OCI-LY3 (cell line): ENCODE measurements around the gene MBNL1.

Experiments used
- H2AFZ ChIP-seq: fragments of 200-600, 300-600 bp; shearing (Covaris generic); 2 replicates; pipeline ENCODE4 v1.6.0; 2014; ENCODE audit warnings: antibody characterized with exemption, low read depth, low read length
- H3K27ac ChIP-seq: fragments of 200-600, 300-600 bp; sonication (generic); 2 replicates; pipeline ENCODE4 v1.5.1; 2014; ENCODE audit warnings: mild to moderate bottlenecking, low read length, moderate library complexity, mixed read lengths
- H3K27me3 ChIP-seq: fragments of 200-600, 300-600 bp; sonication (generic); 2 replicates; pipeline ENCODE4 v1.6.1; 2014; ENCODE audit warnings: low read depth, low read length, mixed read lengths
- H3K36me3 ChIP-seq: fragments of 200-600, 300-600 bp; sonication (generic); replicated peaks from 2 replicates; pipeline ENCODE3; 2014; ENCODE audit warnings: low read depth, low read length, mixed read lengths
- H3K4me1 ChIP-seq: fragments of 300-600, 200-600 bp; sonication (generic); 2 replicates; pipeline ENCODE4 v1.6.1; 2014; ENCODE audit warnings: low read length, mixed read lengths
- H3K4me2 ChIP-seq: fragments of 200-600, 300-600 bp; sonication (generic); 2 replicates; pipeline ENCODE4 v1.6.1; 2014; ENCODE audit warnings: low read length, mixed read lengths
- H3K4me3 ChIP-seq: fragments of 300-600, 200-600 bp; sonication (generic); 2 replicates; pipeline ENCODE4 v1.5.1; 2014; ENCODE audit warnings: antibody characterized with exemption, mild to moderate bottlenecking, low read length, moderate library complexity
- H3K79me2 ChIP-seq: fragments of 300-600, 200-600 bp; shearing (Covaris generic); 2 replicates; pipeline ENCODE4 v1.6.1; 2014; ENCODE audit warnings: mild to moderate bottlenecking, low read length, mixed read lengths
- H3K9ac ChIP-seq: fragments of 300-600, 200-600 bp; shearing (Covaris generic); 2 replicates; pipeline ENCODE4 v1.6.0; 2014; ENCODE audit warnings: mild to moderate bottlenecking, low read length, moderate library complexity
- H3K9me3 ChIP-seq: fragments of 200-600, 300-600 bp; shearing (Covaris generic); 2 replicates; pipeline ENCODE4 v1.6.1; 2014; ENCODE audit warnings: low read length, mixed read lengths; ENCODE audit not compliant: insufficient read depth
- H4K20me1 ChIP-seq: fragments of 200-600, 300-600 bp; sonication (generic); 2 replicates; pipeline ENCODE4 v1.6.1; 2016; ENCODE audit warnings: low read length, mixed read lengths; ENCODE audit not compliant: insufficient read depth
- CTCF ChIP-seq: fragments of 200-600, 300-600 bp; sonication (generic); IDR thresholded peaks from 2 replicates; pipeline ENCODE4 v1.5.1; 2014; ENCODE audit warnings: antibody characterized with exemption, low read length, low read depth
- EZH2phosphoT487 ChIP-seq: fragments of 200-600 bp; shearing (Covaris generic); IDR thresholded peaks from 2 replicates; pipeline ENCODE4 v1.6.1; 2018; ENCODE audit warnings: antibody characterized with exemption, mixed run types, low read depth

Gene MBNL1

GRCh38 chr3:152313914-152314313, 45.2 kb downstream of the MBNL1 start:
- H3K4me1 ChIP-seq: peaks cover 6% of the 10 kb centered on the region
- no peak overlapping the region for H2AFZ ChIP-seq
- H3K27me3 ChIP-seq: no peaks in the 10 kb centered on the region
- no peak overlapping the region for H3K9ac ChIP-seq
- H3K4me3 ChIP-seq: no peak overlapping the region
- H3K4me2 ChIP-seq: no peak overlapping the region
- H4K20me1 ChIP-seq: peaks cover 80% of the 10 kb centered on the region
- H3K36me3 ChIP-seq: peaks cover 7% of the 10 kb centered on the region
- TF ChIP-seq CTCF: no peak
- TF ChIP-seq EZH2phosphoT487: no peak
- peaks cover 93% of the 10 kb centered on the region for H3K79me2 ChIP-seq
- H3K9me3 ChIP-seq: no peaks in the 10 kb centered on the region
- H3K27ac ChIP-seq: no peak overlapping the region

GRCh38 chr3:152314677-152315353, 46.1 kb downstream of the MBNL1 start:
- TF ChIP-seq CTCF (no peak), EZH2phosphoT487 (no peak)
- H3K79me2 ChIP-seq: peaks cover 93% of the 10 kb centered on the region
- peaks cover 81% of the 10 kb centered on the region for H4K20me1 ChIP-seq
- H3K4me2 ChIP-seq: no peak overlapping the region
- H3K4me3 ChIP-seq: no peak overlapping the region
- peaks cover 10% of the 10 kb centered on the region for H3K4me1 ChIP-seq
- H3K36me3 ChIP-seq: peaks cover 7% of the 10 kb centered on the region
- no peaks in the 10 kb centered on the region for H3K27me3 ChIP-seq
- no peak overlapping the region for H2AFZ ChIP-seq
- H3K9ac ChIP-seq: no peak overlapping the region
- no peaks in the 10 kb centered on the region for H3K9me3 ChIP-seq
- H3K27ac ChIP-seq: no peak overlapping the region

GRCh38 chr3:152315623-152316022, 46.9 kb downstream of the MBNL1 start:
- no peak overlapping the region for H2AFZ ChIP-seq
- no peak for TF ChIP-seq CTCF
- TF ChIP-seq EZH2phosphoT487: no peak
- H3K9me3 ChIP-seq: no peaks in the 10 kb centered on the region
- H3K27me3 ChIP-seq: no peaks in the 10 kb centered on the region
- no peak overlapping the region for H3K4me3 ChIP-seq
- H3K4me1 ChIP-seq: peaks cover 10% of the 10 kb centered on the region
- peaks cover 7% of the 10 kb centered on the region for H3K36me3 ChIP-seq
- H4K20me1 ChIP-seq: peaks cover 79% of the 10 kb centered on the region
- no peak overlapping the region for H3K27ac ChIP-seq
- no peak overlapping the region for H3K9ac ChIP-seq
- H3K4me2 ChIP-seq: no peak overlapping the region
- H3K79me2 ChIP-seq: peaks cover 92% of the 10 kb centered on the region

- Histone ChIP-seq H3K9me3 (no peaks in the 10 kb centered on the region), H3K9ac (no peak overlapping the region), H3K4me1 (peaks cover 10% of the 10 kb centered on the region), H3K4me3 (no peak overlapping the region), H4K20me1 (peaks cover 85% of the 10 kb centered on the region), H3K36me3 (peaks cover 7% of the 10 kb centered on the region), H3K4me2 (no peak overlapping the region), H3K79me2 (peaks cover 92% of the 10 kb centered on the region), H3K27me3 (no peaks in the 10 kb centered on the region), H3K27ac (no peak overlapping the region), H2AFZ (no peak overlapping the region)
- no peak for TF ChIP-seq EZH2phosphoT487
- no peak for TF ChIP-seq CTCF
Observed at GRCh38 chr3:152316318-152316717, 47.6 kb downstream of the MBNL1 start.
